Measurements from ENCODE around the gene KCNK10.

The KCNK10 gene

GRCh38 chr14:88323523-88324199, 592 bp upstream of the KCNK10 start:
- no peak for TF ChIP-seq CTCF (IDR thresholded peaks at IDR 0.05; ENCODE audit: low read depth, low read length)
- DNase-seq (ENCODE audit: low read depth in 2 of 2), result peak in 1 of 2 donors; percentile 13
- peak overlapping the region in 1 of 2 donors; percentile 10 for H3K4me3 ChIP-seq (replicated peaks in 1 of 2; ENCODE audit: low read depth in 2 of 2, low read length in 2 of 2)

- H3K4me3 ChIP-seq (replicated peaks in 1 of 2; ENCODE audit: low read depth in 2 of 2, low read length in 2 of 2), result peak overlapping the region; percentile 16 to 28
- TF ChIP-seq CTCF (IDR thresholded peaks at IDR 0.05; ENCODE audit: low read depth, low read length), result no peak
- DNase-seq (ENCODE audit: low read depth in 2 of 2), result peak in 1 of 2 donors; percentile 13
Measured at GRCh38 chr14:88322504-88323085, 474 bp downstream of the KCNK10 start.

- H3K4me3 ChIP-seq (replicated peaks in 1 of 2; ENCODE audit: low read depth in 2 of 2, low read length in 2 of 2), result no peak overlapping the region
- no peak for DNase-seq (ENCODE audit: low read depth in 2 of 2)
- no peak for TF ChIP-seq CTCF (IDR thresholded peaks at IDR 0.05; ENCODE audit: low read depth, low read length)
Measured at GRCh38 chr14:88321692-88322503, 1.2 kb downstream of the KCNK10 start.

GRCh38 chr14:88318406-88318805, 4.7 kb downstream of the KCNK10 start:
- H3K4me3 ChIP-seq (replicated peaks in 1 of 2; ENCODE audit: low read depth in 2 of 2, low read length in 2 of 2), result no peak overlapping the region
- no peak for DNase-seq (ENCODE audit: low read depth in 2 of 2)
- TF ChIP-seq CTCF (IDR thresholded peaks at IDR 0.05; ENCODE audit: low read depth, low read length), result no peak

GRCh38 chr14:88316521-88316920, 6.5 kb downstream of the KCNK10 start:
- no peak for TF ChIP-seq CTCF (IDR thresholded peaks at IDR 0.05; ENCODE audit: low read depth, low read length)
- no peak overlapping the region for H3K4me3 ChIP-seq (replicated peaks in 1 of 2; ENCODE audit: low read depth in 2 of 2, low read length in 2 of 2)
- no peak for DNase-seq (ENCODE audit: low read depth in 2 of 2)

GRCh38 chr14:88312257-88312656, 10.8 kb downstream of the KCNK10 start:
- H3K4me3 ChIP-seq (replicated peaks in 1 of 2; ENCODE audit: low read depth in 2 of 2, low read length in 2 of 2), result no peak overlapping the region
- TF ChIP-seq CTCF (IDR thresholded peaks at IDR 0.05; ENCODE audit: low read depth, low read length), result no peak
- DNase-seq (ENCODE audit: low read depth in 2 of 2), result no peak

Data from cardiac fibroblast (primary cell).